ENCODE data around the gene RALGAPA2. TPM values are rescaled to one million over a fixed set of nuclear protein-coding genes. Genes with fewer than 3 reads are reported as not detected.

Gene RALGAPA2
- total RNA-seq, 1 experiment from 2014 or later = 9.8 TPM

GRCh38 chr20:20365480-20366161 is 346.8 kb downstream of the RALGAPA2 start:
- ChIA-PET CTCF (interaction anchor here (0.6 kb wide), 1 partner anchor 61 kb away, joined by 3 read pairs; no protein-coding TSS in a partner anchor), POLR2A (no interaction called here)
- Mint-ChIP-seq H3K4me1 (ENCODE audit: insufficient read depth, unreplicated experiment) (peaks cover 18% of the 10 kb centered on the region), H3K36me3 (ENCODE audit: insufficient read depth, unreplicated experiment) (no peaks in the 10 kb centered on the region), H3K9me3 (ENCODE audit: unreplicated experiment) (no peaks in the 10 kb centered on the region), H3K27me3 (ENCODE audit: insufficient read depth, unreplicated experiment) (peaks cover 70% of the 10 kb centered on the region), H3K4me3 (ENCODE audit: unreplicated experiment) (no peak overlapping the region), H3K27ac (ENCODE audit: low read depth, unreplicated experiment) (no peak overlapping the region)
- intact Hi-C loops (cut with micrococcal nuclease) = no loop called here
- DNase-seq (ENCODE audit: unreplicated experiment) = no peak
- BruUV-seq (replicated peaks) = no TSS peak
- TF ChIP-seq, protein P1, sequence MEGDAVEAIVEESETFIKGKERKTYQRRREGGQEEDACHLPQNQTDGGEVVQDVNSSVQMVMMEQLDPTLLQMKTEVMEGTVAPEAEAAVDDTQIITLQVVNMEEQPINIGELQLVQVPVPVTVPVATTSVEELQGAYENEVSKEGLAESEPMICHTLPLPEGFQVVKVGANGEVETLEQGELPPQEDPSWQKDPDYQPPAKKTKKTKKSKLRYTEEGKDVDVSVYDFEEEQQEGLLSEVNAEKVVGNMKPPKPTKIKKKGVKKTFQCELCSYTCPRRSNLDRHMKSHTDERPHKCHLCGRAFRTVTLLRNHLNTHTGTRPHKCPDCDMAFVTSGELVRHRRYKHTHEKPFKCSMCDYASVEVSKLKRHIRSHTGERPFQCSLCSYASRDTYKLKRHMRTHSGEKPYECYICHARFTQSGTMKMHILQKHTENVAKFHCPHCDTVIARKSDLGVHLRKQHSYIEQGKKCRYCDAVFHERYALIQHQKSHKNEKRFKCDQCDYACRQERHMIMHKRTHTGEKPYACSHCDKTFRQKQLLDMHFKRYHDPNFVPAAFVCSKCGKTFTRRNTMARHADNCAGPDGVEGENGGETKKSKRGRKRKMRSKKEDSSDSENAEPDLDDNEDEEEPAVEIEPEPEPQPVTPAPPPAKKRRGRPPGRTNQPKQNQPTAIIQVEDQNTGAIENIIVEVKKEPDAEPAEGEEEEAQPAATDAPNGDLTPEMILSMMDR (IDR thresholded peaks at IDR 0.05; ENCODE audit: unreplicated experiment) = no peak

- Mint-ChIP-seq H3K4me3 (ENCODE audit: unreplicated experiment) (no peak overlapping the region), H3K36me3 (ENCODE audit: insufficient read depth, unreplicated experiment) (no peaks in the 10 kb centered on the region), H3K9me3 (ENCODE audit: unreplicated experiment) (no peaks in the 10 kb centered on the region), H3K27me3 (ENCODE audit: insufficient read depth, unreplicated experiment) (peaks cover 72% of the 10 kb centered on the region), H3K27ac (ENCODE audit: low read depth, unreplicated experiment) (no peak overlapping the region), H3K4me1 (ENCODE audit: insufficient read depth, unreplicated experiment) (peaks cover 22% of the 10 kb centered on the region)
- ChIA-PET CTCF (no interaction called here), POLR2A (interaction anchor here (0.6 kb wide), 1 partner anchor 60 kb away, joined by 4 read pairs; no protein-coding TSS in a partner anchor)
- no peak for DNase-seq (ENCODE audit: unreplicated experiment)
- no TSS peak for BruUV-seq (replicated peaks)
- intact Hi-C loops (cut with micrococcal nuclease) = loop anchor here (5.0 kb wide), 1 partner anchor 42 kb away; no protein-coding TSS in a partner anchor
- TF ChIP-seq, protein P1 (IDR thresholded peaks at IDR 0.05; ENCODE audit: unreplicated experiment) = no peak
Observed at GRCh38 chr20:20364593-20365479, 347.6 kb downstream of the RALGAPA2 start.

GRCh38 chr20:20363799-20364592 is 348.4 kb downstream of the RALGAPA2 start:
- no TSS peak for BruUV-seq (replicated peaks)
- Mint-ChIP-seq H3K36me3 (ENCODE audit: insufficient read depth, unreplicated experiment) (no peaks in the 10 kb centered on the region), H3K27ac (ENCODE audit: low read depth, unreplicated experiment) (no peak overlapping the region), H3K27me3 (ENCODE audit: insufficient read depth, unreplicated experiment) (peaks cover 66% of the 10 kb centered on the region), H3K4me3 (ENCODE audit: unreplicated experiment) (no peak overlapping the region), H3K4me1 (ENCODE audit: insufficient read depth, unreplicated experiment) (peaks cover 22% of the 10 kb centered on the region), H3K9me3 (ENCODE audit: unreplicated experiment) (no peaks in the 10 kb centered on the region)
- TF ChIP-seq, protein P1 (IDR thresholded peaks at IDR 0.05; ENCODE audit: unreplicated experiment) = no peak
- ChIA-PET CTCF (interaction anchor here (0.6 kb wide), 1 partner anchor 106 kb away, joined by 3 read pairs; no protein-coding TSS in a partner anchor), POLR2A (no interaction called here)
- intact Hi-C loops (cut with micrococcal nuclease) = loop anchor here (5.0 kb wide), 1 partner anchor 43 kb away; no protein-coding TSS in a partner anchor
- no peak for DNase-seq (ENCODE audit: unreplicated experiment)

Measured in MCF 10A (cell line).